Esophagus muscularis mucosa (tissue), 4 donors: ENCODE results near the gene SH3GLB2.

Experiments used
- CTCF ChIP-seq, 3 experiments: fragments of 200-600 bp in 2 of 3; fragments of 450-650 bp in 1 of 3; sonication (generic) in 2 of 3; IDR thresholded peaks; one replicate each; pipeline ENCODE4 v1.5.1; 2017 to 2019; ENCODE audit warnings: antibody characterized with exemption in 3 of 3, mild to moderate bottlenecking in 2 of 3, moderate library complexity in 1 of 3
- EP300 ChIP-seq: sonication (generic); formaldehyde crosslinking; IDR thresholded peaks from one replicate; pipeline ENCODE4 v1.6.1; 2017; ENCODE audit warnings: antibody characterized with exemption
- POLR2A ChIP-seq: fragments of 450-650 bp; IDR thresholded peaks from one replicate; pipeline ENCODE4 v1.6.1; 2017; ENCODE audit warnings: antibody characterized with exemption, moderate library complexity, mild to moderate bottlenecking, low read depth

- TF ChIP-seq CTCF (IDR thresholded peaks at IDR 0.05) (no peak), EP300 (no peak), POLR2A (no peak)
These were observed 9.0 kb upstream of the SH3GLB2 start for GRCh38 chr9:129036923-129037766.
